MM.1S (cell line): Measurements from ENCODE around the gene FARS2.

ENCODE experiments used
- CTCF ChIP-seq: fragments of 300-600 bp; sonication (generic); IDR thresholded peaks from 2 replicates; pipeline ENCODE4 v1.5.1; 2016; ENCODE audit warnings: antibody characterized with exemption, low read length, mixed read lengths
- EZH2 ChIP-seq: fragments of 300-600 bp; sonication (generic); optimal IDR thresholded peaks from 2 replicates; pipeline ENCODE3; 2017; ENCODE audit warnings: low read depth, mild to moderate bottlenecking, antibody characterized with exemption, low read length, mixed read lengths
- EZH2phosphoT487 ChIP-seq: fragments of 300-600 bp; sonication (generic); IDR thresholded peaks from 2 replicates; pipeline ENCODE4 v1.6.1; 2018; ENCODE audit warnings: antibody characterized with exemption, low read length

- no peak for TF ChIP-seq CTCF
- no peak for TF ChIP-seq EZH2
- TF ChIP-seq EZH2phosphoT487: no peak
These were observed 192.2 kb downstream of the FARS2 start for GRCh38 chr6:5453546-5453945.
